Endothelial cell (in vitro differentiated cells): ENCODE measurements around the gene B4GALNT3. TPM values are rescaled to one million over a fixed set of nuclear protein-coding genes. Genes with fewer than 3 reads are reported as not detected.

ENCODE experiments used
- DNase-seq: peaks from one replicate; pipeline ENCODE4 v3.0.0; 2021; ENCODE audit warnings: low spot score
- H3K27ac Mint-ChIP-seq: one replicate; pipeline ENCODE4 v1.8.0; 2021; ENCODE audit warnings: mixed read lengths, inconsistent platforms; ENCODE audit not compliant: unreplicated experiment
- H3K27me3 Mint-ChIP-seq: one replicate; pipeline ENCODE4 v1.8.0; 2021; ENCODE audit warnings: mild to moderate bottlenecking, moderate library complexity, mixed read lengths, inconsistent platforms; ENCODE audit not compliant: unreplicated experiment
- H3K36me3 Mint-ChIP-seq: one replicate; pipeline ENCODE4 v1.8.0; 2021; ENCODE audit warnings: mild to moderate bottlenecking, low read depth, mixed read lengths, inconsistent platforms; ENCODE audit not compliant: unreplicated experiment
- H3K4me1 Mint-ChIP-seq: one replicate; pipeline ENCODE4 v1.8.0; 2021; ENCODE audit warnings: mild to moderate bottlenecking, mixed read lengths, inconsistent platforms; ENCODE audit not compliant: unreplicated experiment
- H3K4me3 Mint-ChIP-seq: one replicate; pipeline ENCODE4 v1.8.0; 2021; ENCODE audit warnings: mild to moderate bottlenecking, mixed read lengths, inconsistent platforms; ENCODE audit not compliant: unreplicated experiment
- H3K9me3 Mint-ChIP-seq: one replicate; pipeline ENCODE4 v1.8.0; 2021; ENCODE audit warnings: mixed read lengths, inconsistent platforms; ENCODE audit not compliant: unreplicated experiment
- CTCF ChIP-seq: fragments of 200-600 bp; sonication (generic); IDR thresholded peaks from one replicate; pipeline ENCODE4 v1.5.0; 2021; ENCODE audit warnings: antibody characterized with exemption; ENCODE audit not compliant: unreplicated experiment
- total RNA-seq: library from RNA; stranded (reverse); fragmentation: NEBNext Ultra II Directional; extraction: Animal tissue kit (Norgen Biotek cat#: 25700); gene quantifications from one replicate; pipeline ENCODE4 v1.2.1, GENCODE V29; 2021; ENCODE audit not compliant: unreplicated experiment

The B4GALNT3 gene
- total RNA-seq, 1 donor from 2014 or later = 4.2 TPM

- peaks cover 11% of the 10 kb centered on the region for H3K27me3 Mint-ChIP-seq
- no peaks in the 10 kb centered on the region for H3K9me3 Mint-ChIP-seq
- peaks cover 3% of the 10 kb centered on the region for H3K36me3 Mint-ChIP-seq
- no peak overlapping the region for H3K27ac Mint-ChIP-seq
- no peak for TF ChIP-seq CTCF
- H3K4me1 Mint-ChIP-seq = peaks cover 33% of the 10 kb centered on the region
- no peak overlapping the region for H3K4me3 Mint-ChIP-seq
- DNase-seq = no peak
Observed at GRCh38 chr12:543114-543451, 83.3 kb downstream of the B4GALNT3 start.

GRCh38 chr12:544142-544541, 84.4 kb downstream of the B4GALNT3 start:
- peaks cover 9% of the 10 kb centered on the region for H3K36me3 Mint-ChIP-seq
- DNase-seq = no peak
- H3K27ac Mint-ChIP-seq = no peak overlapping the region
- H3K4me1 Mint-ChIP-seq = peaks cover 32% of the 10 kb centered on the region
- peak overlapping the region; percentile 1 for H3K4me3 Mint-ChIP-seq
- TF ChIP-seq CTCF = no peak
- H3K27me3 Mint-ChIP-seq = peaks cover 13% of the 10 kb centered on the region
- no peaks in the 10 kb centered on the region for H3K9me3 Mint-ChIP-seq

GRCh38 chr12:544941-545635, 85.3 kb downstream of the B4GALNT3 start:
- H3K27ac Mint-ChIP-seq = no peak overlapping the region
- H3K9me3 Mint-ChIP-seq = no peaks in the 10 kb centered on the region
- H3K4me1 Mint-ChIP-seq = peaks cover 30% of the 10 kb centered on the region
- H3K36me3 Mint-ChIP-seq = peaks cover 12% of the 10 kb centered on the region
- no peak for DNase-seq
- TF ChIP-seq CTCF = no peak
- H3K4me3 Mint-ChIP-seq = no peak overlapping the region
- peaks cover 14% of the 10 kb centered on the region for H3K27me3 Mint-ChIP-seq

GRCh38 chr12:545835-546234, 86.1 kb downstream of the B4GALNT3 start:
- peaks cover 12% of the 10 kb centered on the region for H3K36me3 Mint-ChIP-seq
- no peak for TF ChIP-seq CTCF
- H3K4me1 Mint-ChIP-seq = peaks cover 26% of the 10 kb centered on the region
- H3K9me3 Mint-ChIP-seq = no peaks in the 10 kb centered on the region
- no peak for DNase-seq
- no peak overlapping the region for H3K27ac Mint-ChIP-seq
- peaks cover 14% of the 10 kb centered on the region for H3K27me3 Mint-ChIP-seq
- no peak overlapping the region for H3K4me3 Mint-ChIP-seq

- peaks cover 27% of the 10 kb centered on the region for H3K4me1 Mint-ChIP-seq
- H3K27me3 Mint-ChIP-seq = peaks cover 12% of the 10 kb centered on the region
- no peaks in the 10 kb centered on the region for H3K9me3 Mint-ChIP-seq
- peaks cover 12% of the 10 kb centered on the region for H3K36me3 Mint-ChIP-seq
- peak; percentile 25 for DNase-seq
- peak overlapping the region; percentile 69 for H3K4me3 Mint-ChIP-seq
- TF ChIP-seq CTCF = no peak
- no peak overlapping the region for H3K27ac Mint-ChIP-seq
Observed at GRCh38 chr12:546265-546919, 86.7 kb downstream of the B4GALNT3 start.
